Measurements from ENCODE around the gene VAV3.

VAV3 gene

GRCh38 chr1:107526524-107527198, 438.3 kb downstream of the VAV3 start:
- no peak for DNase-seq

GRCh38 chr1:107525961-107526360, 439.0 kb downstream of the VAV3 start:
- DNase-seq: no peak

- DNase-seq: no peak
These were observed 439.8 kb downstream of the VAV3 start for GRCh38 chr1:107525145-107525544.

- DNase-seq: no peak
These were observed 440.7 kb downstream of the VAV3 start for GRCh38 chr1:107524301-107524700.

- DNase-seq: no peak
These were observed 441.2 kb downstream of the VAV3 start for GRCh38 chr1:107523736-107524135.

- no peak for DNase-seq
These were observed 441.9 kb downstream of the VAV3 start for GRCh38 chr1:107523061-107523460.

Measured in activated naive CD4-positive, alpha-beta T cell (primary cell).